ENCODE data around the gene RLN3.

The RLN3 gene

DNA sequence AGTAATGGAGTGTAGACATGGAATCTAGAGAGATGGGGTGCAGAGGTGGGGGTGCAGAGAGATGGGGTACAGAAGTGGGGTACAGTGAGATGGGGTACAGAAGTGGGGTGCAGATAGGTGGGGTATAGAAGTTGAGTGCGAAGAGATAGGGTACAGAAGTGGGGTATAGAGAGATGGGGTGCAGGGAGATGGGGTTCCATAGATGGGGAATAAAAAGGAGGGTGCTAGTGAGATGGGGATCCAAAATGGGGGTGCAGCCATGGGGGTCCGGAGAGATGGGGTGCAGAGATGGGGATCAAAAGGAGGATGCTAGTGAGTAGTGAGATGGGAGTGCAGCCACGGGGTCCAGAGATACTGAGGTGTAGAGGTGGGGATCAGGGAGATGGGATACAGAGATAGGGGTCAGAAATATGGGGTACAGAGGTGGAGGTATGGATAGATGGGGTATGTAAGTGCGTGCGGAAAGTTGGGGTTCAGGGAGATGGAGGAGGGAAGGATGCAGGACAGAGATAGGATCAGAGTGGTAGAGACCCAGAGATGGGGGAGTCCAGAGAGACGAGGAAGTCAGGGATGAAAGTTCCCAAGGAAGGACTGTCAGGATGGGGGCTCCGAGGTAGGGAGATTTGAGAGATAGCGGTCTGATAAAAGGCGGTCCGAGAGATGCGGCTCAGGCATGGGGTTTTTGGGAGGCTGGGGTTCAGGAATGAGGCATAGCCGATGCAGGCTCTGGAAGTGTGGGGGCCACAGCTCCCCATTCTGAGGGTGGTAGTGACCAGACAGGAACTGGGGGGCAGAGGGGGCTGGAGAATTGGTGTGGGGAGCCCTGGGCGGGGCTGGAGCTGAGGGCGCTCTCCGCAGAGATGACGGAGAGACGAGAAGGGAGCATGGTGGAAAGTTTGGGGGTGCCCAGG lies 30.5 kb downstream of the RLN3 start:
- no peaks in the 10 kb centered on the region for H3K36me3 Mint-ChIP-seq (ENCODE audit: low read depth)
- peak overlapping the region; percentile 78 for H3K4me3 Mint-ChIP-seq
- H3K27me3 Mint-ChIP-seq (ENCODE audit: low read depth, poor library complexity) = peaks cover 95% of the 10 kb centered on the region
- TF ChIP-seq, protein P1, sequence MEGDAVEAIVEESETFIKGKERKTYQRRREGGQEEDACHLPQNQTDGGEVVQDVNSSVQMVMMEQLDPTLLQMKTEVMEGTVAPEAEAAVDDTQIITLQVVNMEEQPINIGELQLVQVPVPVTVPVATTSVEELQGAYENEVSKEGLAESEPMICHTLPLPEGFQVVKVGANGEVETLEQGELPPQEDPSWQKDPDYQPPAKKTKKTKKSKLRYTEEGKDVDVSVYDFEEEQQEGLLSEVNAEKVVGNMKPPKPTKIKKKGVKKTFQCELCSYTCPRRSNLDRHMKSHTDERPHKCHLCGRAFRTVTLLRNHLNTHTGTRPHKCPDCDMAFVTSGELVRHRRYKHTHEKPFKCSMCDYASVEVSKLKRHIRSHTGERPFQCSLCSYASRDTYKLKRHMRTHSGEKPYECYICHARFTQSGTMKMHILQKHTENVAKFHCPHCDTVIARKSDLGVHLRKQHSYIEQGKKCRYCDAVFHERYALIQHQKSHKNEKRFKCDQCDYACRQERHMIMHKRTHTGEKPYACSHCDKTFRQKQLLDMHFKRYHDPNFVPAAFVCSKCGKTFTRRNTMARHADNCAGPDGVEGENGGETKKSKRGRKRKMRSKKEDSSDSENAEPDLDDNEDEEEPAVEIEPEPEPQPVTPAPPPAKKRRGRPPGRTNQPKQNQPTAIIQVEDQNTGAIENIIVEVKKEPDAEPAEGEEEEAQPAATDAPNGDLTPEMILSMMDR (IDR thresholded peaks at IDR 0.05) = no peak
- peaks cover 18% of the 10 kb centered on the region for H3K4me1 Mint-ChIP-seq
- H3K9me3 Mint-ChIP-seq = no peaks in the 10 kb centered on the region
- H3K27ac Mint-ChIP-seq = no peak overlapping the region
- no peak for DNase-seq

DNA sequence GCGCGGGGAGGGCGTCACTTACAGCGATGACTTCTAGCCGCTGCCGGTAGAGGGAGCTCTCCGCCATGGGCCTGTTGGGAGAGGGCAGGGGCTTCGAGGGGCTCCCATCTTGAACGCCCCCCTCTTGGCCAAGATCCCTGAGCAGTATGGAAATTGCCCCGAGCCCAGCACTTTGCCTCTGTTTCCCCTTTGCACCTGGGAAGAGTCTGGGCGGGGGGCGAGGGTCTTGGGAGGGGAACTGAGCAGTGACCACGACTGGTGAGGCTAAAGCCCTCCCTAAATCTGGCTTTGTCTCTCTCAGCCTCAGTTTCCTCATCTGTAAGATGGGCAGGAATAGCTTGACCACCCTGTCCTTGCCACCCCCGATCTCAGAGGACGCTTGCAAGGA lies 31.1 kb downstream of the RLN3 start:
- Mint-ChIP-seq H3K36me3 (ENCODE audit: low read depth) (no peaks in the 10 kb centered on the region), H3K4me3 (peak overlapping the region; percentile 36), H3K27ac (no peak overlapping the region), H3K4me1 (peaks cover 18% of the 10 kb centered on the region), H3K27me3 (ENCODE audit: low read depth, poor library complexity) (peaks cover 91% of the 10 kb centered on the region), H3K9me3 (no peaks in the 10 kb centered on the region)
- DNase-seq = peak; percentile 58
- TF ChIP-seq, protein P1 (IDR thresholded peaks at IDR 0.05) = peak; percentile 61

DNA sequence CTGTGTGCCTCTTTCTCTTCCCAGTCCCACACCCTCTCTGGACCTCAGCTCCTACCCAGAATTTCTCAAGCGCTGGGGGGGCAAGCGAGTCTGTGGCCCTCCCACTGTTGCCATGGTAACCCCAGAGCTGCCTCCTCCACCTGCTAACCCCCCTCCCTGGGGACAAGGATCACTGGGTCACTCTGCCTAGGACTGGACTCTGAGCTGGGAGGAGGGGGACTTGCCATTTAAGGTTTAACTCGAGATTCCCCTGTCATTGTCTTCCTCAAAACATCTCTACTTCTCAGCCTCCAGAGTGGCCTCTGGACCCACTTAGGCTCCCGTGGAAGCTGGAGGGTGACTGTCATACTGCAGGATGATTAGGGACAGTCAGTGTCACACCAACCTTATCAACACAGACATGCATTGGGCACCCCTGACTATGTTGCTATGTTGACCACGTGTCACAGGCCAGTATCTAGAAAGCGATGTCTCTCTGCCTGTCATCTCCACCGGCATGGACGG lies 31.8 kb downstream of the RLN3 start:
- no peak for DNase-seq
- H3K27me3 Mint-ChIP-seq (ENCODE audit: low read depth, poor library complexity) = peaks cover 85% of the 10 kb centered on the region
- H3K27ac Mint-ChIP-seq = no peak overlapping the region
- H3K9me3 Mint-ChIP-seq = no peaks in the 10 kb centered on the region
- no peaks in the 10 kb centered on the region for H3K36me3 Mint-ChIP-seq (ENCODE audit: low read depth)
- TF ChIP-seq, protein P1 (IDR thresholded peaks at IDR 0.05) = no peak
- H3K4me1 Mint-ChIP-seq = peaks cover 18% of the 10 kb centered on the region
- H3K4me3 Mint-ChIP-seq = no peak overlapping the region

DNA sequence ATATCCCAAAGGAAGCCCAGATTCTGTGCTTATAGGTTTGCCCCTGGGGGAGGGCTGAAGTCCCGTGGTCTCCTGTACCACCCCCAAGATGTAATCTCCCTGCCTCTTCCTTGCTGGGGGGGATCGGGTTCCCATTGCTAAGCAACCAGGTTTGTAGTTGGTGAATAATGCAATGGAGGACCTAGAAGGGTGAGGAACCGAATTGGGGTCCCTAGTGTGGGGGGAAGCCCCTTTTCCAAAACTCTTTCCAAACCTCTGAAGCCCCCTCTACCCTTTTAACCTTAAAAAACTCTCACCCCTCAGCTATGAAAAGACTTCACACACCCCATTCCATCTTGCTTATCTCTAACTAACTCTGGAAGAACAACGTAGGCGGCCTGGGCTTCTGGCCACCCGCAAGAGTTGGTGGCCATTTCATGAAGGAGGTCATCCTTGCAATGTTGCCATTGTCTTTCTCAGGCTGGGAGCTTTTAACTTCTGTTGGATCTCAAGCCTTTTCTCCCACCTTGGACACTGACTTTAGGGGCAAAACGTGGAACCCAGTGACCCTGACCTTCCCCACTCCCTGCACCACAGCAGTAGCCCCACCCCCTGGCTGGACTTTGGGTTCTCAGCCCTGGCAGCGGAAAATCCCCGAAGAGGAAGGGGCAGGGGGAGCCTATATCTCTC lies 33.3 kb downstream of the RLN3 start:
- TF ChIP-seq, protein P1 (IDR thresholded peaks at IDR 0.05) = no peak
- no peak for DNase-seq
- Mint-ChIP-seq H3K4me1 (peaks cover 18% of the 10 kb centered on the region), H3K27me3 (ENCODE audit: low read depth, poor library complexity) (peaks cover 78% of the 10 kb centered on the region), H3K9me3 (no peaks in the 10 kb centered on the region), H3K36me3 (ENCODE audit: low read depth) (no peaks in the 10 kb centered on the region), H3K4me3 (no peak overlapping the region), H3K27ac (no peak overlapping the region)

DNA sequence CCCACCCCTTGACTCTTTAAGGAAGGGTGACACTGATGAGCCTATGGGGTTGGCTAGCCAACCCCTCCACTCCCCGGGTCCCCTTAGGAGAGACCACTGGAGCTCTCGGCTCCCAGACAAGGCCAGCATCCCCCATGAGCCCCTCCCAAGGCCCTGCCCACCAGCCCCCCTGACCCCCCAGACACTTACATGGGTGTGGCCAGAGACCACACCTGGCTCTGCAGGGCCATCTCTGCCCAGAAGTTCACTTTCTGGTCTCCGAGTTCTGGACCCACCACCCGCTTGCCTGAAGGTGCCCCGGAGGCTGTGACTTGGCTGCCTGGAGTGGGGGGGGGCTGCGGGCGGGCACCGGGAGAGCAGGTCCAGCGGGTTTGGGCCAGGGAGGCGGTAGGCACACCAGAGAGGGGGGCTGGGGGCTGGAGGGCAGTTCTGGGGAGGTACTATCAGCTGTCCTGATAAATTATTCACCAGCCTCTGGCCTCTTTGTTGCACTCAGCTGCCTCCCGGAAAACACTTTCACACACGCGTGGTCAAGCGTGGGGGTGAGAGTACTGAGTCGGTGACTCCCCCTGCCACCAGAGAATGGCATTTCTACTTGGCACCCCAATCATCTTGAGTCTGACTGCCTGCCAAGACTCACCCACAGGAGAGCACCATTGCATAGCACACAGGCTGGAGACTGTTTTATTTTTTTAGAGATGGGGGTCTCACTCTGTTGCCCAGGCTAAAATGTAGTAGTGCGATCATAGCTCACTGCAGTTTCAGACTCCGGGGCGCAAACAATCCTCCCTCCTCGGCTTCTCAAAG lies 34.0 kb downstream of the RLN3 start, which contains the start of gene PALM3:
TSS of gene PALM3 (minus strand) at position 326 of the 807 bp plus-strand sequence. CDS start at position 230, 96 bp downstream.
- H3K27ac Mint-ChIP-seq = no peak within 1 kb of the TSS
- no peaks in the 10 kb centered on the region for H3K36me3 Mint-ChIP-seq (ENCODE audit: low read depth)
- TF ChIP-seq, protein P1 (IDR thresholded peaks at IDR 0.05) = no peak
- no peak within 1 kb of the TSS for H3K4me3 Mint-ChIP-seq
- peaks cover 76% of the 10 kb centered on the region for H3K27me3 Mint-ChIP-seq (ENCODE audit: low read depth, poor library complexity)
- no peak for DNase-seq
- no peaks in the 10 kb centered on the region for H3K9me3 Mint-ChIP-seq
- peaks cover 18% of the 10 kb centered on the region for H3K4me1 Mint-ChIP-seq
